Esophagus squamous epithelium (tissue), 5 donors: ENCODE measurements around the gene SLC11A1. TPM values are rescaled to one million over a fixed set of nuclear protein-coding genes. Genes with fewer than 3 reads are reported as not detected.

ENCODE experiments used
- DNase-seq: peaks from one replicate; lab custom pipeline; 2025; lab: John Stamatoyannopoulos, UW
- H3K27ac ChIP-seq, 4 donors: fragments of 200-600 bp; sonication (generic); one replicate each; pipeline ENCODE4 v1.5.1; 2016 to 2019; ENCODE audit warnings: mild to moderate bottlenecking in 1 of 4
- H3K27me3 ChIP-seq, 4 donors: fragments of 200-600 bp; sonication (generic); 1 replicate in 3 of 4; 2 replicates in 1 of 4; pipeline versions ENCODE4 v1.5.1 to v1.6.0; 2017 to 2021; ENCODE audit warnings: antibody characterized with exemption in 1 of 4
- H3K36me3 ChIP-seq, 3 donors: fragments of 200-600 bp; sonication (generic); one replicate each; pipeline ENCODE4 v1.5.1; 2016 to 2019
- H3K4me1 ChIP-seq, 3 donors: fragments of 200-600 bp; sonication (generic); one replicate each; pipeline ENCODE4 v1.5.1; 2017 to 2019
- H3K4me3 ChIP-seq, 4 donors: fragments of 200-600 bp; sonication (generic); 1 replicate in 3 of 4; 2 replicates in 1 of 4; pipeline ENCODE4 v1.5.1; 2016 to 2019; ENCODE audit warnings: mild to moderate bottlenecking in 2 of 4, moderate library complexity in 1 of 4
- H3K9me3 ChIP-seq, 3 donors: fragments of 200-600 bp; sonication (generic); one replicate each; pipeline ENCODE4 v1.5.1; 2016 to 2019
- CTCF ChIP-seq, 6 experiments: fragments of 450-650 bp in 4 of 6; fragments of 200-600 bp in 2 of 6; sonication (generic) in 2 of 6; IDR thresholded peaks; one replicate each; pipeline ENCODE4 v1.5.1; 2016 to 2019; ENCODE audit warnings: antibody characterized with exemption in 6 of 6, mild to moderate bottlenecking in 4 of 6, moderate library complexity in 4 of 6
- POLR2A ChIP-seq, 4 donors: fragments of 450-650 bp; IDR thresholded peaks; one replicate each; pipeline ENCODE4 v1.6.1; 2017; ENCODE audit warnings: antibody characterized with exemption in 4 of 4, mild to moderate bottlenecking in 4 of 4, moderate library complexity in 3 of 4
- WGBS, 2 donors: methylation state at CpG; one replicate each; pipeline ENCODE4 v1.1.5; 2018; 5-methylcytosine and 5-hydroxymethylcytosine counted together
- intact Hi-C: fragments of 100-400 bp; cut with DNase I; formaldehyde crosslinking; loops from one replicate; pipeline ENCODE4 v1.15.0; 2022
- total RNA-seq, 4 donors: library from RNA; depleted of rRNA; stranded (reverse); fragments of >200 nt; gene quantifications; one replicate each; pipeline ENCODE4 v1.1.0, GENCODE V29; 2016
- donor health status: DM: yes; HTN: yes; CAD: no.

Gene SLC11A1
- total RNA-seq, 4 donors from 2014 or later: 1.7 to 10.6 (median 8.7) TPM

- H3K27me3 ChIP-seq: no peaks in the 10 kb centered on the region
- H3K9me3 ChIP-seq: no peaks in the 10 kb centered on the region
- H3K36me3 ChIP-seq: peaks cover 0 to 15% (median 0%) of the 10 kb centered on the region in 3 donors
- H3K4me3 ChIP-seq: no peak overlapping the region
- intact Hi-C loops: no loop called here
- 83 to 98% methylated on average over 7 to 8 of the region's 8 CpGs for WGBS, 2 donors
- H3K27ac ChIP-seq: no peak overlapping the region
- H3K4me1 ChIP-seq: peaks cover 0 to 9% (median 0%) of the 10 kb centered on the region in 3 donors
- TF ChIP-seq CTCF (IDR thresholded peaks at IDR 0.05): no peak
- DNase-seq: no peak
Observed at GRCh38 chr2:218341381-218341780, 40.7 kb upstream of the SLC11A1 start.

- DNase-seq: no peak
- Histone ChIP-seq H3K36me3 (peaks cover 0 to 15% (median 0%) of the 10 kb centered on the region in 3 donors), H3K9me3 (no peaks in the 10 kb centered on the region), H3K27ac (no peak overlapping the region), H3K4me1 (peaks cover 0 to 9% (median 0%) of the 10 kb centered on the region in 3 donors), H3K27me3 (no peaks in the 10 kb centered on the region), H3K4me3 (no peak overlapping the region)
- intact Hi-C loops: no loop called here
- WGBS, 2 donors: 76 to 92% methylated on average over 2 to 5 of the region's 5 CpGs
- TF ChIP-seq POLR2A (IDR thresholded peaks at IDR 0.05) (no peak), CTCF (IDR thresholded peaks at IDR 0.05) (no peak)
Observed at GRCh38 chr2:218342837-218343236, 39.2 kb upstream of the SLC11A1 start.

GRCh38 chr2:218343591-218343990, 38.5 kb upstream of the SLC11A1 start:
- intact Hi-C loops: no loop called here
- Histone ChIP-seq H3K36me3 (peaks cover 0 to 15% (median 0%) of the 10 kb centered on the region in 3 donors), H3K27me3 (no peaks in the 10 kb centered on the region), H3K9me3 (no peaks in the 10 kb centered on the region), H3K27ac (no peak overlapping the region), H3K4me3 (no peak overlapping the region), H3K4me1 (peaks cover 0 to 9% (median 0%) of the 10 kb centered on the region in 3 donors)
- no peak for DNase-seq
- 63 to 79% methylated on average over 1 to 2 of the region's 3 CpGs for WGBS, 2 donors
- TF ChIP-seq CTCF (IDR thresholded peaks at IDR 0.05) (no peak), POLR2A (IDR thresholded peaks at IDR 0.05) (no peak)

- TF ChIP-seq POLR2A (IDR thresholded peaks at IDR 0.05) (no peak), CTCF (IDR thresholded peaks at IDR 0.05) (no peak)
- no peak for DNase-seq
- intact Hi-C loops: no loop called here
- peaks cover 0 to 9% (median 0%) of the 10 kb centered on the region in 3 donors for H3K4me1 ChIP-seq
- H3K9me3 ChIP-seq: no peaks in the 10 kb centered on the region
- H3K27me3 ChIP-seq: no peaks in the 10 kb centered on the region
- peaks cover 0 to 15% (median 0%) of the 10 kb centered on the region in 3 donors for H3K36me3 ChIP-seq
- H3K27ac ChIP-seq: no peak overlapping the region
- WGBS, 2 donors: 78 to 95% methylated on average over 2 to 7 of the region's 12 CpGs
- no peak overlapping the region for H3K4me3 ChIP-seq
Observed at GRCh38 chr2:218344090-218344754, 37.9 kb upstream of the SLC11A1 start.

- Histone ChIP-seq H3K27ac (no peak overlapping the region), H3K9me3 (no peaks in the 10 kb centered on the region), H3K4me1 (peaks cover 0 to 9% (median 0%) of the 10 kb centered on the region in 3 donors), H3K4me3 (no peak overlapping the region), H3K36me3 (peaks cover 0 to 15% (median 0%) of the 10 kb centered on the region in 3 donors), H3K27me3 (no peaks in the 10 kb centered on the region)
- intact Hi-C loops: loop anchor here (5.0 kb wide), 1 partner anchor 38 kb away; no protein-coding TSS in a partner anchor
- WGBS, 2 donors: 91 to 97% methylated on average over 8 to 11 of the region's 22 CpGs
- TF ChIP-seq CTCF (IDR thresholded peaks at IDR 0.05) (no peak), POLR2A (IDR thresholded peaks at IDR 0.05) (no peak)
- DNase-seq: no peak
Observed at GRCh38 chr2:218344755-218345417, 37.2 kb upstream of the SLC11A1 start.
